Endothelial cell of umbilical vein (primary cell): ENCODE results near the gene DSG2. TPM values are rescaled to one million over a fixed set of nuclear protein-coding genes. Genes with fewer than 3 reads are reported as not detected.

ENCODE experiments used
- BruUV-seq: library from RNA; stranded (reverse); fragments of 400-500 nt; replicated peaks from 2 replicates; lab custom pipeline; 2021; lab: Mats Ljungman, UMichigan
- CTCF ChIA-PET: fragments of 300-600, 350-600 bp; sonication (Branson Sonifier 250); formaldehyde crosslinking; loops from one replicate; lab custom pipeline; 2021; ENCODE audit warnings: antibody characterized with exemption, inconsistent platforms; lab: Charles Lee
- POLR2A ChIA-PET: fragments of 300-600, 350-600 bp; sonication (Branson Sonifier 250); formaldehyde crosslinking; loops from one replicate; lab custom pipeline; 2021; ENCODE audit warnings: antibody characterized with exemption, inconsistent platforms; lab: Charles Lee
- DNase-seq: peaks from one replicate; pipeline ENCODE4 v3.0.0-alpha.2; 2011; ENCODE audit warnings: low read depth, low spot score
- FAIRE-seq: peaks from 2 replicates; lab custom pipeline; 2011; peaks lifted over from hg19 to GRCh38; lab: Jason Lieb, UNC
- H2AFZ ChIP-seq: 2 replicates; pipeline ENCODE4 v1.6.0; 2012; ENCODE audit warnings: low read depth, low read length, control low read depth, inconsistent platforms
- H3K27ac ChIP-seq: 2 replicates; pipeline ENCODE4 v1.5.1; 2011; ENCODE audit warnings: low read depth, mild to moderate bottlenecking, control low read depth, low read length, moderate library complexity; ENCODE audit not compliant: insufficient read depth
- H3K27me3 ChIP-seq, 2 experiments: 2 replicates each; pipeline versions ENCODE4 v1.6.0 to v1.6.1; 2011; ENCODE audit warnings: low read length in 2 of 2, mixed read lengths in 1 of 2; ENCODE audit not compliant: control insufficient read depth in 2 of 2, insufficient read depth in 2 of 2
- H3K36me3 ChIP-seq, 2 experiments: 2 replicates in 1 of 2; 3 replicates in 1 of 2; pipeline ENCODE4 v1.5.1; 2011; ENCODE audit warnings: low read length in 2 of 2, mild to moderate bottlenecking in 1 of 2, moderate library complexity in 1 of 2; ENCODE audit not compliant: control insufficient read depth in 2 of 2, insufficient read depth in 2 of 2; ENCODE audit errors: extremely low read depth in 1 of 2
- H3K4me1 ChIP-seq: 3 replicates; pipeline ENCODE4 v1.5.1; 2011; ENCODE audit warnings: mild to moderate bottlenecking, low read length; ENCODE audit not compliant: control insufficient read depth, insufficient read depth; ENCODE audit errors: extremely low read depth
- H3K4me2 ChIP-seq: 2 replicates; pipeline ENCODE4 v1.6.1; 2011; ENCODE audit warnings: low read length, control low read depth, mixed read lengths; ENCODE audit not compliant: insufficient read depth
- H3K4me3 ChIP-seq, 3 experiments: fragments of 200-600 bp in 1 of 3; sonication (generic), shearing (Covaris generic) in 1 of 3; replicated peaks in 1 of 3; 2 replicates each; pipeline ENCODE4 v1.5.1; 2011 to 2016; ENCODE audit warnings: control low read depth in 3 of 3, low read length in 3 of 3, mild to moderate bottlenecking in 2 of 3, inconsistent platforms in 1 of 3, low read depth in 1 of 3, moderate library complexity in 1 of 3; ENCODE audit not compliant: insufficient read depth in 1 of 3
- H3K79me2 ChIP-seq: 2 replicates; pipeline ENCODE4 v1.6.0; 2012; ENCODE audit warnings: low read length, inconsistent platforms; ENCODE audit not compliant: control insufficient read depth, insufficient read depth
- H3K9ac ChIP-seq: replicated peaks from 2 replicates; pipeline ENCODE3; 2011; ENCODE audit warnings: low read length, control low read depth; ENCODE audit not compliant: insufficient read depth; ENCODE audit errors: extremely low read depth
- H3K9me1 ChIP-seq: replicated peaks from 3 replicates; pipeline ENCODE4 v1.6.0; 2011; ENCODE audit warnings: mild to moderate bottlenecking, low read length; ENCODE audit not compliant: control insufficient read depth, insufficient read depth; ENCODE audit errors: extremely low read depth
- H3K9me3 ChIP-seq: replicated peaks from 2 replicates; pipeline ENCODE4 v1.5.1; 2012; ENCODE audit warnings: low read length, inconsistent platforms; ENCODE audit not compliant: control insufficient read depth, insufficient read depth
- H4K20me1 ChIP-seq: replicated peaks from 2 replicates; pipeline ENCODE3; 2011; ENCODE audit warnings: mild to moderate bottlenecking, low read length; ENCODE audit not compliant: control insufficient read depth, insufficient read depth; ENCODE audit errors: extremely low read depth
- EZH2 ChIP-seq: IDR thresholded peaks from 2 replicates; pipeline ENCODE4 v1.6.1; 2012; ENCODE audit warnings: borderline replicate concordance, low read depth, mild to moderate bottlenecking, moderate library complexity, low read length, inconsistent platforms; ENCODE audit not compliant: severe bottlenecking
- FOS ChIP-seq: IDR thresholded peaks from 2 replicates; pipeline ENCODE4 v1.6.1; 2011; ENCODE audit warnings: mild to moderate bottlenecking, low read length, moderate library complexity, borderline replicate concordance; ENCODE audit not compliant: insufficient read depth
- GATA2 ChIP-seq: IDR thresholded peaks from 2 replicates; pipeline ENCODE4 v1.7.0; 2011; ENCODE audit warnings: low read depth, mild to moderate bottlenecking, moderate library complexity, mixed read lengths, low read length; ENCODE audit not compliant: insufficient read length, insufficient read depth
- JUN ChIP-seq: IDR thresholded peaks from 2 replicates; pipeline ENCODE4 v1.6.1; 2011; ENCODE audit warnings: borderline replicate concordance, low read depth; ENCODE audit not compliant: insufficient read length, insufficient read depth
- MYC ChIP-seq: IDR thresholded peaks from one replicate; pipeline ENCODE4 v1.6.1; 2011; ENCODE audit warnings: mild to moderate bottlenecking, low read depth, low read length
- POLR2A ChIP-seq: IDR thresholded peaks from 2 replicates; pipeline ENCODE4 v1.6.1; 2012; ENCODE audit warnings: low read depth, mild to moderate bottlenecking, control low read depth, low read length
- POLR2AphosphoS5 ChIP-seq: IDR thresholded peaks from 2 replicates; pipeline ENCODE4 v1.6.1; 2012; ENCODE audit warnings: low read depth, mild to moderate bottlenecking, control low read depth, low read length, moderate library complexity; ENCODE audit not compliant: insufficient read depth
- dilution Hi-C: fragments of 300-500 bp; cut with MboI; formaldehyde crosslinking; loops from one replicate; pipeline ENCODE4 v1.15.0; 2019; ENCODE audit warnings: low sequenced_read_pairs; ENCODE audit not compliant: extremely low pct_ligation_motif_present
- intact Hi-C: fragments of 100-400 bp; cut with micrococcal nuclease; formaldehyde crosslinking; loops from one replicate; pipeline ENCODE4 v1.10.0; 2022
- polyA plus RNA-seq, 4 experiments: library from polyadenylated mRNA; depleted of rRNA in 3 of 4; stranded (reverse) in 3 of 4; unstranded in 1 of 4; fragments of >200 nt; gene quantifications; 2 replicates each; pipeline versions ENCODE4 v1.2.1 to v1.2.3, GENCODE V29; 2011 to 2012; ENCODE audit warnings: missing spikeins in 1 of 4
- total RNA-seq: library from RNA; stranded (reverse); gene quantifications from 2 replicates; pipeline ENCODE4 v1.2.3, GENCODE V29; 2021
- TF ChIP-seq, protein P1 (sequence below): IDR thresholded peaks from 2 replicates; pipeline ENCODE4 v1.6.1; 2011; ENCODE audit not compliant: insufficient read depth, insufficient read length
- TF ChIP-seq, protein P2 (sequence below), 2 donors: IDR thresholded peaks; 1 replicate in 1 of 2; 2 replicates in 1 of 2; pipeline ENCODE4 v1.5.1; 2011; ENCODE audit warnings: low read length in 2 of 2, mild to moderate bottlenecking in 2 of 2, moderate library complexity in 2 of 2, control low read depth in 1 of 2, inconsistent platforms in 1 of 2, low read depth in 1 of 2; ENCODE audit not compliant: insufficient read depth in 1 of 2; ENCODE audit errors: extremely low read depth in 1 of 2

The DSG2 gene
- total and polyA plus RNA-seq, 2 donors (not counting 3 experiments of a cell fraction or from before 2014, with no cell fraction given) = 0.04 TPM

DNA sequence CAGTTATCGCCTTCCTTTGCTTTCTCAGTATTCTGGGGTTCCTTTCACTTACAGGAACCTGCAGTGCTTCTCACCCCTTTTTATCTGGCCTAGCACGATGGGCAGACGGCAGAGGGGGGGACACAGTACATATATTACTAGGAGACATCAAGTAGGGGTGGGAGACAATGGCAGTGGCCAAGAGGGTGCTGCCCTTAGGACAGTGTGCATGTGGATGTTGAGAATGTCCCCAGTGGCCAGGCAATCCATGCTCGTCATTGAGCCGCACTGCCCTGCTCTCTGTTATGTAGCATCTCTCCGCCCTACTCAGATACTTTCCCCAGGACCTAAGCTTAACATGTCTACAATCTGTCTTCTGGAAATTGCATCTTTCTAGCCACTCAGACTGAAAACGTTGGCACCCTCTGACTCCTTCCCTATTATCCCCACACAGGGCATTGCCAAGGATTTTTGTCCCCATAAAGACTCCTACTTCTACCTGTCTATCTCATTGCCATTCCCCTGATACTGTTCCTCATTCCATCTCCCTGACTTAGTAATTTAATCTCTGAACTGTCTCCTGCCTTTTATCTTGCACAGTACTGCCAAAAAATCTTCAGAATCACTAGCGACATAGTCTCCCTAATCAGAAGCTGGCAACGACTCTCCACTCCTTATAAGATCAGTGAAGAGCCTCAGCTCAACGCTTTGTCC, 6.6 kb downstream of the DSG2 start:
- no TSS peak for BruUV-seq
- ChIA-PET POLR2A (no interaction called here), CTCF (no interaction called here)
- Histone ChIP-seq H3K9ac (no peak overlapping the region), H3K27ac (no peak overlapping the region), H3K79me2 (no peaks in the 10 kb centered on the region), H3K27me3 (peaks cover 6% of the 10 kb centered on the region in 2 experiments), H3K4me1 (no peaks in the 10 kb centered on the region), H3K4me3 (no peak overlapping the region), H3K9me3 (no peaks in the 10 kb centered on the region), H2AFZ (no peak overlapping the region), H3K9me1 (no peaks in the 10 kb centered on the region), H3K36me3 (no peaks in the 10 kb centered on the region), H4K20me1 (no peaks in the 10 kb centered on the region), H3K4me2 (no peak overlapping the region)
- TF ChIP-seq MYC (no peak), POLR2A (no peak), EZH2 (no peak), GATA2 (no peak), POLR2AphosphoS5 (no peak), FOS (no peak), JUN (no peak)
- TF ChIP-seq, protein P1, sequence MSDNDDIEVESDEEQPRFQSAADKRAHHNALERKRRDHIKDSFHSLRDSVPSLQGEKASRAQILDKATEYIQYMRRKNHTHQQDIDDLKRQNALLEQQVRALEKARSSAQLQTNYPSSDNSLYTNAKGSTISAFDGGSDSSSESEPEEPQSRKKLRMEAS = no peak
- TF ChIP-seq, protein P2, sequence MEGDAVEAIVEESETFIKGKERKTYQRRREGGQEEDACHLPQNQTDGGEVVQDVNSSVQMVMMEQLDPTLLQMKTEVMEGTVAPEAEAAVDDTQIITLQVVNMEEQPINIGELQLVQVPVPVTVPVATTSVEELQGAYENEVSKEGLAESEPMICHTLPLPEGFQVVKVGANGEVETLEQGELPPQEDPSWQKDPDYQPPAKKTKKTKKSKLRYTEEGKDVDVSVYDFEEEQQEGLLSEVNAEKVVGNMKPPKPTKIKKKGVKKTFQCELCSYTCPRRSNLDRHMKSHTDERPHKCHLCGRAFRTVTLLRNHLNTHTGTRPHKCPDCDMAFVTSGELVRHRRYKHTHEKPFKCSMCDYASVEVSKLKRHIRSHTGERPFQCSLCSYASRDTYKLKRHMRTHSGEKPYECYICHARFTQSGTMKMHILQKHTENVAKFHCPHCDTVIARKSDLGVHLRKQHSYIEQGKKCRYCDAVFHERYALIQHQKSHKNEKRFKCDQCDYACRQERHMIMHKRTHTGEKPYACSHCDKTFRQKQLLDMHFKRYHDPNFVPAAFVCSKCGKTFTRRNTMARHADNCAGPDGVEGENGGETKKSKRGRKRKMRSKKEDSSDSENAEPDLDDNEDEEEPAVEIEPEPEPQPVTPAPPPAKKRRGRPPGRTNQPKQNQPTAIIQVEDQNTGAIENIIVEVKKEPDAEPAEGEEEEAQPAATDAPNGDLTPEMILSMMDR (IDR thresholded peaks at IDR 0.05; ENCODE audit: extremely low read depth in 1 of 2, insufficient read depth in 1 of 2, low read depth in 1 of 2, low read length in 2 of 2) = no peak
- no peak for FAIRE-seq
- dilution Hi-C loops = no loop called here
- intact Hi-C loops = no loop called here
- DNase-seq = no peak
